Measurements from ENCODE around the gene DIP2C.
A peak's percentile ranks its signal among the peaks of the same experiment; 100 is the strongest.
"Not testable (repeated sequence)": the region's sequence is repeated elsewhere in the genome, so short reads cannot be mapped to it uniquely, and the experiment has no call there.

Gene DIP2C

GRCh38 chr10:338171-339037 lies 351.1 kb downstream of the DIP2C start:
- DNase-seq = peak in 1 of 2 experiments; percentile 56

DNA sequence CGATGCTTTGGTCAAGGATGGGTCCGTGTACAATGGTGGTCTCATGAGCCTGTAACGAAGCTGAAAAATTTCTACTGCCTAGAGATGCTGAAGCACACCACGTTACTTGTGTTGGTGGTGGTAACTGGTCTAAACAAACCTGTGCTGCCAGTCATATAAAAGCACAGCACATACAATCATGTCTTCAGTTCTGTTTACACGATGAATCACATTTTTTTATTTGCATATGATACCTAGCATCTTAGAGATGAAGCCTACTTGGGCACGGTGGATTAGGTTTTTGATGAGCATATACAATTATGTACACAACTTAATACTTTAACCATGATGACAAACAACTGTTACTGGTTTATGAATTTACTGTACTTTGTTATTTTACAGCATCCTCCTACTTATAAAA lies 353.2 kb downstream of the DIP2C start:
- no peak for DNase-seq

DNA sequence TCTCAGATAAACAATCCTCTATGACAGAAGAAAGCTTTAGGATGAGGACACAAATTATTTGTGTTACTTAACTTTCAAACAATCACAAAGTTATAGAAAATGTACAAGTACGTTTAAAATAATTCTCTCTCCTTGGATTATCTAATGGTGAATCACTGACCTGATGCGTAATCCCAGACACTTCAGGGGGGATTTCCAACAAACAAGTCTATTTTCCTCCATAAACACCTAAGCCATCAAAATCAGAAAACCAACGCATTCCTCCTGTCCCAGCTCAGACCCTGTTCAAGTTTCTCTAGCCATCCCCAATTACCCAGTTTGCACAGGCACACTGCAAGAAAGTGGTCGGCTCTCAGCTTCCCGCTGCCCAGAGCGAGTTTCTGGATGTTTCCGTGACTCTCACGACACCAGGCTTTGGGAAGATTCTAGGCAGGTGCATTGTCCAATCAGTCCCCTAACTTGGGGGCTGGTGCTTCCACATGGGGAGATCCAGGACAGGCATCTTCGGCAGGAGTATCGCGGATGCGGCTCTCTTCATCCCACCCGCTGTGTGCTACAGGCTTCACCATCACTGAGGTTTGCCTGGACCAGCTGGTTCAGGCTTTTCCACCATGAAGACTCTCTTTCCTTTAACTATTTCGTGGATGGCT lies 354.2 kb downstream of the DIP2C start:
- DNase-seq = no peak

DNA sequence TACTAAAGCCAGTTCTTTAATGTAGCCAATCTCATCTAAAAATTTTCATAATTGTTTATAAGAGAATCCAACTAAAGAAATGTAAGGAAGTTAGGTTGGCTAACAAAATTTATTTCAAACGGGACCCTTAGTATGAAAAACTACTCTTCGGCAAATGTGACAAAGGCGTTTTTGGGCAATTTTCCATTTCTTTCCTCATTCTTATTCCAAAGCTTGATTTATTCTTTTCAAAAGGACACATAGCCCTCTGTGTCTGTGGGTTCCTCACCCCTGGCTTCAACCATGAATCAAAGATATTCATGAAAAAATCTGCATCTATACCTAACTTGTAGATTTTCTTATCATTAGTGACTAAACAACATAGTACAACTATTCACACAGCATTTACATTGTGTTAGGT lies 358.3 kb downstream of the DIP2C start:
- no peak for DNase-seq

GRCh38 chr10:329361-330099 lies 359.9 kb downstream of the DIP2C start:
- DNase-seq = peak; percentile 48 to 72

- DNase-seq = no peak
Observed at GRCh38 chr10:327889-328852, 361.3 kb downstream of the DIP2C start.

GRCh38 chr10:326894-327635 lies 362.4 kb downstream of the DIP2C start:
- DNase-seq = no peak

DNA sequence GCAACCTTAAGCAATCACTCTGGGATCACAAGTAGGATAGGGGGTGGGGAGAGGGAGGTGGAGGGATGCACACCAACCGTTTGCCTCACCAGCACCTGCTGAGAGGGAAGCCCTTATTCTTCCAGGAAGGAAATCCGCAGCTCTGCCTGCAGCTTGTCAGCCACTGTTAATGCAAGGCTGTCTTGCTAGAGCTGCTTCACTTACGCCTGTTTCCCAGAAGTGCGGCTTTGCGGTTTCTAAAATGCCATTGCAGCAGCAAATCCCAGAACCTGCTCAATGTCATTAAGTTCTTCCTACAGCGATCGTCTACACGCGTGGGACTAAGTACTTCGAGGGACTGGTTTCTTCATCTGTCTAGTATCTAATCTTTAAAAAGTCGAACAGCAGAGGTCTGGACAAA lies 363.1 kb downstream of the DIP2C start:
- DNase-seq = no peak

DNA sequence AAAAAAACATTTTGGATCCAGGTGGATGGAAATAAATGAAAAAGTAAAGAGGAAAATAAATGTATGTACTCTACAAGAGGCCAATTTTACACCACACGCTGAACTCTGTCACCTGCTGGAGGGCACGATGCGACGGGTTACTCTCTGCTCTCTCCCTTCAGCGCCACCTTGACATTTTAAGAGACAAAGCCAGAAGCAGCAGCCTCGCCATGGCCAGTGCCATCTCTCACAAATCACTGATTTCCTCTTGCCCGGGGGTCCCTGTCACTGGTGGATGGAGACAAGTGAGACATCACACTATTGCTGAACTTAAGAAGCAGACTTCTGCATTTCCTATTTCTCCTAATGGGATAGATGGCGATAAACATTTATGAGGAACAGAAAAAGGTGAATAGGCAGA lies 364.2 kb downstream of the DIP2C start:
- no peak for DNase-seq

- DNase-seq = no peak
Observed at GRCh38 chr10:324593-324992, 364.9 kb downstream of the DIP2C start.

DNA sequence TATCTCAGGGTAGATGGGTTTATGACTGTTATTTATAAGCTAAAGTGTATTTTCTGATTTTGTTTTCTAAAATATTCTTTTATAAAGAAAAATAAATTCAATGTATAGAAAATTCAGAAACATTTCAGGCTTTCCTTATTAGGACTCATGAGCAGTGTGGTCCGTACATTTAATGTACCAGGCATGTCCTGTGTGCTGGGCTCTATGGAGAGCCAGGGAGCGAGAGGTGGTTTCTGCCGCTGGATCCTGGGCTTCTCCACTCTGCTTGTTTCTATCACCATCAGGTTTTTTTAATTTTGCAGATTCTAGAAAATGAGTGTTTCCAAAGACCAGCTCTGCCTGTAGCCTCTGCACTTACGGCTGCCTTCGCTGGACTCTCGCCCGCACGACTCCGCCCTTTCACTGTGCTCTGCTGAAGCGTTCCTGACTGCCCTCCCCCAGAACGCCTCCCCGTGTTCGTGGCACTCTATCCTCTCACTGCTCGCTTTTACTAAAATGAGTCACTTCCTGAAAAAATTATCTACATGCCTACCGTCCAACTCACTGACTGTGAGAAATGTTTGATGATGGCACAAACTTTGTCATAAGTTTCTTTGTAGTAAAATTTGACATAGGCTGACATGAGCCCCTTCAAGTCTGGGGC lies 365.7 kb downstream of the DIP2C start:
- no peak for DNase-seq

- not testable (repeated sequence) for DNase-seq
Observed at GRCh38 chr10:323046-323445, 366.4 kb downstream of the DIP2C start.

GRCh38 chr10:320771-321170 lies 368.7 kb downstream of the DIP2C start:
- no peak for DNase-seq

DNA sequence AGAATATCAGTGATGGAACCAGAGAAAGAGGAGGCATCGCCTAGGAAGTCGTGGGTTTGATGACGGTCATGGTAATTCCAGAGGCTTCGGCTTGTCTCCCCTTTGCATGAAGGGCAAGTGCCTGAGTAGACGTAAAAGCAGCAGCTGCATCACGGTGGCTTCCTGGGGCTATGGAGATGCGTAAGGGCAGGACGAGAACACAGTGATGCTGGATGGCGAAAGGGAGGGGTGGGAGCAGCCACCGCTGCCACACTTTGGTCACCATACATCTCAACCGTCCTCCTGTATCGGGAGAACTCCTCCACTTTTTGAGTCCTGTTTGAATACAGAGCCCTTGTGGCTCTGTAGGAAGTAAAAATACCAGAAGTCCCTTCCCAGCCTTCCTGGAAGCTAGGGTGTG lies 371.5 kb downstream of the DIP2C start:
- DNase-seq = no peak

DNA sequence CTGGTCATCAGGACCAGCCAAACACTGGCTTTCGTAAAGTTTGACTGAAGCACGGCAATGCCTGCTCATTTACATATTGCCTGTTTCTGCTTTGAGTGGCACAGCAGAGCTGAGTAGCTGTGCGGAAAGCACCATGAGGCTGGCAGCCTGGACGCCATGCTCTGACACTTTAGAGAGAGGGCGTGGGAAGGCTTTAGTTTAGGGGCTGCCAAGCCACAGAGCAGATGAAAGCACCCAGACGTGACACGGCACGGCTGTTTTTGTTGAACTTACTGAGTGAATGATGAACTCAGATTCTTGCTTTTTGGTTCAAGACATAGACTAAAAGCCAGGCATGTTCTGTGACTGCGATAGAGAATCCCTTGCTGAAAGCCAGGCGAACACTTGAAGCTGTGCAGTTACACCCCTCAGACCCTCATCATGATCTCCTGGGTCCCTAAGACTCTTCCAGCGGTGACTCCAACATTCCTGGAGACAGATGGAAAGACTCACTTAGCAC lies 372.1 kb downstream of the DIP2C start:
- DNase-seq = no peak

- DNase-seq = no peak
Observed at GRCh38 chr10:316390-316789, 373.1 kb downstream of the DIP2C start.

GRCh38 chr10:314871-315270 lies 374.6 kb downstream of the DIP2C start:
- DNase-seq = no peak

DNA sequence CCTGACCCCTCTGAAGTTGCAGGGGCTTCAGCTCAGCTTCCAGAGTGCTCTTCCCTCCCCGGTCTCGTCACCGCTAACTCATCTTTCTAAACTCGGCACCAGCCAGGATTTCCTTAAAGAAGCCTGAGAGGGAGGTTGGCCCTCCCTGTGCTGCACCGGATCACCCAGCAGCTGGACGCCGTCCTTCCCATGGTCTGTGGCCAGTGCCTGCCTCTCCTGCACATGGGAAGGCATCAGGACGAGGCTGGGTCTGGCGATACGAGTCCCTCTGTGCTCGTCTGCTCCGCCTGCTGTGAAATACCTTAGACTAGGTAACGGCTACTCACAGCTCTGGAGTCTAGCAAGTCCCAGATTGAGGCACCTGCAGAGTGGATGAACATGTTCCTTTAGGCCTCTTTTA lies 375.1 kb downstream of the DIP2C start:
- no peak for DNase-seq

DNA sequence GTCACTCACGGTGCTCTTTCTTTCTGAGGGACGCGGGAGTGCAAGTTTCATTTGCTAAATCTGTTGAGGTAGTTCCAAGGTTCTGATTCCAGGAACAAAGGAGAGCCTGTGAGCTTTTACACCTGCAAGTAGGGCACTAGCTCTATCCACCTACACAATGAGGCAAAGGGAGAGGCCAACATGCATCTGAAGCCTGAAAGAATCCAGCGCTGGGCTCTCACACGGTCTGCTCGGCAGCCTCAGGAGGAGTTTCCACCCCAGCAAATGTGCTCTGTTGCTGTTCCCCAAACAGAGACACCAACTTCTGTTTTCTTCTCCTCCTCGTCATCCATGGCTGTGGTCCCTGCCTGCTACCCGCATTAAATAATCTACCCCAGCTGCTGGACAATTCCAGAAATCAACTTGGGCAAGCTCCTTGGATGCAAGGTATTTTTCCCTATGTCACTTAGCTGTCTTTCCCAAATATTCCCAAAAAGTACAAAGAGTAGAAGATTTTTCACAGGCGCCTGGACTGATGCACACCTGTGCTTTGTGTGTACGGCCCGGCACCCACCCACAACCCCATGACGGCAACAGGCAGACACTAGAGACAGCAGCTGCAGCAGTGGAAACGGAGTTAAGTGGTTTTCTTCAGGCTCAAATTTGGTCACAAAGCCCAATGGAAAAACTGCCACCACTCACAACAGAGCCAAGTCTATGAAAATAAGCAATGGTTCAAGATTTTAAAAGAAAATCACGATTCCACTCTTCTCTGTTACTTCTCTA lies 377.4 kb downstream of the DIP2C start:
- no peak for DNase-seq

DNA sequence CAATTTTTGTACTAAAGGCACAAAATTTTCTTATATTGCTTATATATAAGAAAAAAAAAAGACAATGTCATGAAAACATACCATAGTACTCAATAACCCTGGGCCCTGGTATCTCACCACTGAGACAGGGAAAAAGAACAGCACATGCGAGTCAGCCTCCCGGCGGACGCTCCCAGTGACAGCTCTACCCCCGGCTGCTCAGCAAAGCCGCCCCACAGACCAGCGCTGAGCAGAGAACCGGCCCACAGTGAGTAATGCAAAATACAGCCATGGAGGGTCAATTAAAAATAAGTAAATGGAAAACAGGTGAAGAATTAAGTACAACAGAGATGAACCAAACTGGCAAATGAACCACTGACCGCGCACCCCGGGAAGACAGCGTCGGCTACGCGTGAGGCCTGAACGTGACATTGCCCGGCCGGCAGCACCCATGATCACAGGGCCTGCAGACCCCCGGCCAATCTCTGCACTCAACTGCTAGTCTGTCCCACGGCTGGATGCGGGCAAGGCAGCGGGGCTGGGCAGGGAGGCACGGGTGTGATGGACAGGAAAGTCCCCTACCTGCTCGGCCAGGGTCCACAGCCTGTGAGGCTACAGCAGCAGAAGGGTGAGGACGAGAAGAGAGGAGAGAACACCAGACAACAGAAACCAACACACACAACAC lies 378.4 kb downstream of the DIP2C start:
- DNase-seq = no peak
